ENCODE measurements around the gene FLT4.
"Not testable (repeated sequence)": the region's sequence is repeated elsewhere in the genome, so short reads cannot be mapped to it uniquely, and the experiment has no call there.

FLT4 gene

GRCh38 chr5:180649297-180650039, at the start of gene FLT4:
Gene FLT4 (minus strand): TSS chr5:180649600. CDS start chr5:180649545, 55 bp downstream.
- no peak for DNase-seq

GRCh38 chr5:180699042-180699441, 49.6 kb upstream of the FLT4 start:
- DNase-seq: no peak

DNA sequence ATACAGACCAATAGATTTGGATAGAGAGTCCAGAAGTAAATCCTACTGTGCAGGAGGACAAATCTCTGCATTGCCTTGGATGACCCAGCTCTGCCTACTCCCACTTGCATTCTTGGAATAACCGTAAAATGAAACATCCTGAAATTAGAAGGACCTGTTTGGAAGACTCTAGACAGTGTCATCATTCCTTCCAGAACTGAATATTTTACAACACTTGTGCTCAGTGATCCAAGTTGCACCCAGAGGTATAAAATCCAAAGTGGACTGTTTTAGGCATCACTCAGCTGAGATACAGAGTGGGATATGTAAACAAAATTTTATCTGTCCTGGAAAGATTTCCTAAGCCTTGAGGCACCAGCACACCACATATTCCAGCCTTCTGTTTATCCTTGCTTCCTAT, 46.7 kb upstream of the FLT4 start:
- DNase-seq: no peak

DNA sequence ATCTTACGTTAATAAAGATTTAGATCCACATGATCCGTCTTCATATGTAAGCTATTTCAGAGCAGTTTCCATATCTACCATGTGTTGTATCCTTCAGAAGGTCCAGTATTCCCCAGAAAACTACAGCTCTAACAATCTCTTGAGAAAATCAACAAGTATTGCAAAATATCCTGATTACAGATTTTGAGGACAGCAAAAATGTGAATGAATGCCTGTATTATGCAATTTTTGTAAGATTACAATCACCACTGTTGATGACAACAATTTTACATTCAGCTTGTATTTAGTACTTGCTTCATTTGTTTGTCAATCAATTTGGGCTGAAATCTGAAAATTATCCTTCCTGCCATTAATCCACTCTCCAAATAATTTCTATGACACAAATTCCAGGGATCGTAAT, 43.0 kb upstream of the FLT4 start:
- DNase-seq: no peak

GRCh38 chr5:180691046-180691445, 41.6 kb upstream of the FLT4 start:
- DNase-seq: no peak

DNA sequence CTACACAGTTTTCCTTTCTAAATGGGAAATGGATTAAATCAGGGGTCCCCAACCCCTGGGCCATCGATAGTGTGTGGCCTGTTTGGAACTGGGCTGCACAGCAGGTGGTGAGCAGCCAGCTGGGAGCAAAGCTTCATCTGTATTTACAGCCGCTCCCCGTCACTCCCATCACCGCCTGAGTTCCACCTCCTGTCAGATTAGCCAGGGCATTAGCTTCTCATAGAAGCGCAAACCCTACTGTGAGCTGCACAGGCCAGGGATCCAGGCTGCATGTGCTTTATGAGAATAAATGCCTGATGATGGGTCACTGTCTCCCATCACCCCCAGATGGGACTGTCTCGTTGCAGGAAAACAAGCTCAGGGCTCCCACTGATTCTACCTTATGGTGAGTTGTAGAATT, 41.2 kb upstream of the FLT4 start:
- DNase-seq: no peak

DNA sequence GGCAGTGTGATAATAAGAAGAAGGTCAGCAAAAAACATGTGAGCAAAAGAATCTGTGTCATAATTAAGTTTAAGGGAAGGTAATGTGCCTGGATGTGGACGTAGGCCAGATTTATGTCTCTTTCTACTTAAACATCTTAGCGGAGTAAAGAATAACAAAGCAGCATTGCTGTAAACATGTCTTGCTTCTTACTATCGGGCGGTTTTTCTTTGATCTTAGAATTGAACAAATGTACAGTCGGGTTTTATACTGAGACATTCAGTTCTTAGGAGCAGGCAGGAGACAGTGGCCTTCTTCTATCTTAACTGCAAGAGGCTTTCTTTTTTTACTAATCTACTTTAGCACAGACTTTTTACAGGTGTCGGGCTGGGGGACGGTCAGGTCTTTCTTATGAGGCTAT, 40.4 kb upstream of the FLT4 start:
- no peak for DNase-seq

DNA sequence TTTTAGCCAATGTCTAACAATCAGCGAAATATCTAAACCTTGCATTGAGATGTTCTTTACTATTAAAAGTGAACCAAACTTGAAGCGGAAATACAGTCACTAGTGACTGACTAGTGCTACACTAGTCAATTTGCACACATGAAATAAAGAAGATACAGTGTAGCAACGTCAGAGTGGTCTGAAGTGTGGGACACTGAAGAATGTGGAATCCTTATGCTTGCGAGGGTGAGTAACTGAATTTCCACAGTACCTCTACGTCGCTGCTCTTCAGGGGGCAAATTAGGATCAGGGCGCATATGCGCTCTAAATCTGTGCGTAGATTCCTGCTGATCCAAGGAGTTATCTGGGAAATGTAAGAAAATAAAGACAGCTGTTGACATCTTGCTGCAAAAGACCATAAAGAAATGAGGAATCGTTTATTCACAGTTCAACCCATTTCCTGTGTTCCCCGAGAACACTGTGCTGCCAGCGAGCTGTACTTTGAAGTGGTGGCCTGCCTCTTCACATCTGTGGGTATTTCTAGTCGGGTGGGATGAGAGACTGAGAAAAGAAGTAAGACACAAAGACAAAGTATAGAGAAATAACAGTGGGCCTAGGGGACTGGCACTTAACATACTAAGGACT, 39.8 kb upstream of the FLT4 start:
- no peak for DNase-seq

- no peak for DNase-seq
Measured at GRCh38 chr5:180688330-180689070, 39.1 kb upstream of the FLT4 start.

DNA sequence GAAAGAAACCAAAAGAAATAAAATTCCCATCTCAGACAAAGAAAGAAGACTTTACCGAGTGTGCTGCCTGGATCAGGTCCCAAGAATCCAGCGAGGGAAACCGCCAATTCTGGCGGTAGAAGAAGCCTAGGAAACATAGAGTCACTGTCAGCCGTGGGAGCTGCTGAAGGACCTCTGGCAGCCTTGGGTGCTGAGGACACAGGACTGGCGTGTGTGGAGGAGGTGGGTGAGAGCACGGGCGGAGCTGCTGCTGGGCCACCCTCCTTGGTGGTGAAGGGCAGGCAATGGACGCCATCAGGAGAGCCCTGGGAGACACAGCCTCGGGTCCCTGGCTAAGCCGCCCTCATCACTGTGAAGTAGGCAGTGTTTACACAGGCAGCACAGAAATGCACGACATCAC, 37.4 kb upstream of the FLT4 start:
- DNase-seq: not testable (repeated sequence)

- no peak for DNase-seq
Measured at GRCh38 chr5:180684623-180685161, 35.3 kb upstream of the FLT4 start.

DNA sequence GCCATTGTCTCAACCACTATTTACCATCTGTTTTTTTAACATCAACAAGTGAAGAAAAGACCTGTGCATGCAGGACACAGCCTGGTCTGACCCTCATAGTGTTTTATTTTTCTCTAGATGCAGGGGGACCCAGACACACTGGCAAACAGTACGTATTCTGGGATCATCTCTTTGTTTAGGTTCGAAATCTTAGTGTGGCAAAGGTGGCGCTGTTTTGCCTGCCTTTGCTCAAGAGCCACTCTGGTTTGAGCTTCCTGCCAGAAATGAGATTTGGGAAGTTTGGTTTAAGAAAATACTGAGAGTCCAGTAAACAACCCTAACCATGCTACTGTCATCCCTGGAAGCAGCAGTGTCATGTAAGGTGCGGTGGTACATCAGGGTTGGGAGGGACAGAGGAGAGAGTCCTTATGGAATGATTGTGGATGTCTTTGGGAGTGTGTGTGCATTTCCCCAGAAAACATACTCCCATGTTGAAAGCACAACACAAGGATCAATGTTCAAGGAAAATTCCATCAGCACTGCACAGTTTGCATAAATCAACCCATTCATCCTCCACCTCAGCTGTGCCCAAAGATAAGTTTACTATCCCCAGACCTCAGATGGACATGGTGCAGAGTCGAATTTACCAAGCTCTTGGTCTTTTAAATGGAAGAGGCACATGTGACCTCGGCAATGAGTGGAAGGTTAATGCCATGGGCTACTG, 34.0 kb upstream of the FLT4 start:
- DNase-seq: no peak

- no peak for DNase-seq
Measured at GRCh38 chr5:180682560-180682959, 33.2 kb upstream of the FLT4 start.

- DNase-seq: not testable (repeated sequence)
Measured at GRCh38 chr5:180682008-180682407, 32.6 kb upstream of the FLT4 start.

- not testable (repeated sequence) for DNase-seq
Measured at GRCh38 chr5:180678319-180678718, 28.9 kb upstream of the FLT4 start.

DNA sequence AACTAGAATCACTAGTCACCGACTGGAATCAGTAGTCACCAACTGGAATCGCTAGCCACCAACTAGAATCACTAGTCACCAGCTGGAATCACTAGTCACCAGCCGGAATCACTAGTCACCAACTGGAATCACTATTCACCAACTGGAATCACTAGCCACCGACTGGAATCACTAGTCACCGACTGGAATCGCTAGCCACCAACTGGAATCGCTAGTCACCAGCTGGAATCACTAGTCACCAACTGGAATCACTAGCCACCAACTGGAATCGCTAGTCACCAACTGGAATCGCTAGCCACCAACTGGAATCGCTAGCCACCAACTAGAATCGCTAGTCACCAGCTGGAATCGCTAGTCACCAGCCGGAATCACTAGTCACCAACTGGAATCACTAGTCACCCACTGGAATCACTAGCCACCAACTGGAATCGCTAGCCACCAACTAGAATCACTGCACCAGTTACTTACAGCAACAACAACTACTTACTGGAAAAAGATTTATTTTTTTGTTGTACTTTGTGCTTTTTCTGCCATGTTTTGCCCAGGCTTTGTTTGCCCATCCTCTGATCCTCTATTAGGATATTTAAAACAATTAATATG, 25.7 kb upstream of the FLT4 start:
- no peak for DNase-seq

GRCh38 chr5:180674090-180674475, 24.7 kb upstream of the FLT4 start:
- not testable (repeated sequence) for DNase-seq

DNA sequence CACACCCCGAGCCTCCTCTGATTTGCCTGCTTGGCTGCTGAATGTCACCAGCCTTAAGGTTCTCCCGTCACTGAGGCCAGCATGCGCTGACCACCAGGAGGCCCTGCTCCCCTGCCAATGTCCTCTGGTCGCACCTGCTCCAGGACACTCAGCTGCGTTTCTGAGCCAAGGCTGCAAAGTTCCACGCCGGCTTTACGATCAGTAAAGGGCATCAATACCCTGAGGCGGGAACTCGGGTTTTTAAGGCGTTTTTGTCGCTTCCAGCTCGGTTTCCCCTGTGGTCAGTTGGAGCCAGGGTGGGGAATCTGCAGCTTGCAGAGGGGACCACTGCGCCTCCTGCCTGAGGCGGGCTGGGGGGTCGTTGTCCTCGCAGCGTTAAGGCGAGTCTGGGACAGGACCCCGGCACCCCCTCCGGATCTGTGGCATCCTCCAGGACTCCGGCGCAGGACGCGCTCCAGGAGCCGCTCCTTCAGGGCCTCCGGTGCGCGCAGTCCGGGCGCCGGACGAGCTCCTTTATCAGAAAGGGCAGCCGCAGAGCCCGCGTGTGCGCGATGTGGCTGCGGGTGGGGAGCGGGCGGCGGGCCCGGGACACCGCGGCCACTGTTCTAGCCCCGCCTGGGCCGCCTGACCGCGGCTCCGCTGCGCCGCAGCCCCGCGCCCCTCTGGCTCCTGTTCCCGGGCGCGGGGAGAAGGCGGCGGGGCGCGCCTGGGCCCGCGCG, 24.1 kb upstream of the FLT4 start:
- no peak for DNase-seq

DNA sequence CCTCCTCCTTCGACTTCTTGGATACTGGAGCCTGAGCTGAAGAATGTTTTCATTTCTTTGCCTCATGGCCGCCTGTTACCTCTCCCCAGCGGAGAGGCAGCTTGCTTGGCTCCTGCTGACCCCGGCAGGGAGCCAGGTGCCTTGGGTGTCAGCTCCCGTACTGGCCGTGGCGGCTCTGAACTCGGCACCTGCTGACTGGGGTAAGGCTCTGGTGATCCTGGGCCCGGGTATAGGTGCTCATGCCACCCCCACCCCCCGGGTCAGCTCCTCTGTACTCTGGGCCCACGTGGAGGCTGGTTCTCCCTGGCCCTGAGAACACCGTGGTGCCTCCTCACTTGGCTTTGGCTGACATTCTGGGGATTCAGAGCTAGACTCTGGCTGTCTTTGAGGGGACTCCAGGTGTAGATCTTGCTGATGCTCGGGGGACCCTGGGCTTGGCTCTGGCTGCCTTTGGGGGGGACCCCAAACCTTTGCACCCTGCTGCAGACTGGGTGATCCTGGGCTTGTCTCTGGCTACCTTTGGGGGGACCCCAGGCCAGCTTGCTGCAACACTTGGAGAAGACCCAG, 22.6 kb upstream of the FLT4 start:
- not testable (repeated sequence) for DNase-seq

DNA sequence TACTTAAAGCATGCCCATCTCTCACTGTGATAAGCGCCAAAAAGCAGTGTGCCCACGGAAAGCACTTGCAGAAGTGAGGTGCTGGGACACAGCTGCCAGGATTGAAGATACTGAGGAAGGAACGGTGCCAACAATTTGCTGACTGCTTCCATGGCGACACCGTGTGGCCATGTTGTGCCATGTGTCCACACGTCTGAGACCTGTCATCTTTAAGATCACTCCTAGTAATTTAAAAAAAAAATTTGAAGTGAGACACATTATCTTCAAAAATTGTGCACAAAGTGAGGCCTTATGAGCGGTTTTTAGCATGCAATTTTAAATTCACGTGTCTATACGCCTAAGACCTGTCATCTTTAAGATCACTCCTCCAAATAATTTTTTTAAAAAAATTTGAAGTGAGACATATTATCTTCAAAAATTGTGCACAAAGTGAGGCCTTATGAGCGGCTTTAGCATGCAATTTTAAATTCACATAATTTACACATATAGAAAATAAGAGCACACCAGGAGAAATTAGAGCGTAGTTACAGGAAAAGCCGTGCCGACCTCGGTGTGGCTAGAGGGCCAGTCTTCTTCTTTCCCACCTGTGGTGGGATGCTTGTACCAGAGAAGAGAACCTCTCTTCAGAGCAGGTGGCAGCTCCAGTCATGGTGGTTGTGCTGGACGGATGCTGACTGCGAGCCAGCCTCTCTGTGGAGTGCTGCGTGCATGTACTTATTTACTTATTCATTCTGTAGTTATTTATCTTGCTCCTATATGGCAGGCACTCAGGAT, 21.4 kb upstream of the FLT4 start:
- no peak for DNase-seq

- no peak for DNase-seq
Measured at GRCh38 chr5:180670157-180670556, 20.8 kb upstream of the FLT4 start.

Measured in stimulated activated naive CD4-positive, alpha-beta T cell treated with Interleukin-2 at 50 U/mL for 16 hours (primary cell).